Subcutaneous adipose tissue (tissue), 4 donors: Measurements from ENCODE around the gene CCDC28B. TPM values are rescaled to one million over a fixed set of nuclear protein-coding genes. Genes with fewer than 3 reads are reported as not detected.

Experiments used
- total RNA-seq, 4 donors: library from RNA; depleted of rRNA; stranded (reverse); fragments of >200 nt; gene quantifications; one replicate each; pipeline ENCODE4 v1.1.0, GENCODE V29; 2016
- TF ChIP-seq, protein P1 (sequence below): fragments of 450-650 bp; IDR thresholded peaks from one replicate; pipeline ENCODE4 v1.5.1; 2016; ENCODE audit warnings: low read depth, mild to moderate bottlenecking, control low read depth, antibody characterized with exemption, moderate library complexity

Gene CCDC28B
- total RNA-seq, 4 donors from 2014 or later = 0.75 to 2.7 (median 2.2) TPM; not detected in 1

DNA sequence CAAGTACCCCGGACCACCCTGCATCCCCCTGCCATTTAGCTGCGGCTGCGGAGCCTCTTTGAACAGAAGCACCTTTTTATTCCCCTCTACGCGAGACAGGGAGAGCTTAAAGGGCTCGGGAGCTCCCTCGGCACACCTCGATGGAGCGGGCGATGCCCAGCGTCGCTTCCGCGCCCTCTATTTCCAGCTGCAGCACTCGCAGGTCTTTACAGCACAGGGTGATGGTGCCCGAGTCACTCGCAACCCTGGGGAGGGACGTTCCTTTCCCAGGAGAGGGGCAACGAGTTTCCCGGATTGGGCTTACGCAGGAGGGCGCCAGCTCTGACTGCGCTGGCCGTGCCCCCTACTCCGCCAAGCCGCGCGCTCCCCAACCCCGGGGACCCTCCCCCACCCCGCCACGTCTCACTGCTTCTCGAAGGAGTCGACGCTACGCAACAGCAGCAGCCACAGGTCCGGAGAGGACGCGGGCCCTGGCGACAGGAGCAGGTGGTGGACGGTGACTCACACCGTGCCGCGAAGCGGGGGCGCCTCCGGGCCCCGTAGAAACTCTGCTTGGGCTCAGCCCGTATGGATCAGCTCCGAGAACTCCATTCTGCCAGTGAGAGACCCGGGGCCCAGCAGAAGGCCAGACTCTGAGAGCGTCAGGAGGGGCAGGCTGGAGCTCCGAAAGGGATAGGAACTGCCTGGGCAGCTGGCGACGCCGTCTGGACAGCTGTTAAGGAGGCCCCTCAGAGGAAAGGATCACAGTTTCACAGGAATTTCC is 40.8 kb downstream of the CCDC28B start:
- TF ChIP-seq, protein P1, sequence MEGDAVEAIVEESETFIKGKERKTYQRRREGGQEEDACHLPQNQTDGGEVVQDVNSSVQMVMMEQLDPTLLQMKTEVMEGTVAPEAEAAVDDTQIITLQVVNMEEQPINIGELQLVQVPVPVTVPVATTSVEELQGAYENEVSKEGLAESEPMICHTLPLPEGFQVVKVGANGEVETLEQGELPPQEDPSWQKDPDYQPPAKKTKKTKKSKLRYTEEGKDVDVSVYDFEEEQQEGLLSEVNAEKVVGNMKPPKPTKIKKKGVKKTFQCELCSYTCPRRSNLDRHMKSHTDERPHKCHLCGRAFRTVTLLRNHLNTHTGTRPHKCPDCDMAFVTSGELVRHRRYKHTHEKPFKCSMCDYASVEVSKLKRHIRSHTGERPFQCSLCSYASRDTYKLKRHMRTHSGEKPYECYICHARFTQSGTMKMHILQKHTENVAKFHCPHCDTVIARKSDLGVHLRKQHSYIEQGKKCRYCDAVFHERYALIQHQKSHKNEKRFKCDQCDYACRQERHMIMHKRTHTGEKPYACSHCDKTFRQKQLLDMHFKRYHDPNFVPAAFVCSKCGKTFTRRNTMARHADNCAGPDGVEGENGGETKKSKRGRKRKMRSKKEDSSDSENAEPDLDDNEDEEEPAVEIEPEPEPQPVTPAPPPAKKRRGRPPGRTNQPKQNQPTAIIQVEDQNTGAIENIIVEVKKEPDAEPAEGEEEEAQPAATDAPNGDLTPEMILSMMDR = no peak

DNA sequence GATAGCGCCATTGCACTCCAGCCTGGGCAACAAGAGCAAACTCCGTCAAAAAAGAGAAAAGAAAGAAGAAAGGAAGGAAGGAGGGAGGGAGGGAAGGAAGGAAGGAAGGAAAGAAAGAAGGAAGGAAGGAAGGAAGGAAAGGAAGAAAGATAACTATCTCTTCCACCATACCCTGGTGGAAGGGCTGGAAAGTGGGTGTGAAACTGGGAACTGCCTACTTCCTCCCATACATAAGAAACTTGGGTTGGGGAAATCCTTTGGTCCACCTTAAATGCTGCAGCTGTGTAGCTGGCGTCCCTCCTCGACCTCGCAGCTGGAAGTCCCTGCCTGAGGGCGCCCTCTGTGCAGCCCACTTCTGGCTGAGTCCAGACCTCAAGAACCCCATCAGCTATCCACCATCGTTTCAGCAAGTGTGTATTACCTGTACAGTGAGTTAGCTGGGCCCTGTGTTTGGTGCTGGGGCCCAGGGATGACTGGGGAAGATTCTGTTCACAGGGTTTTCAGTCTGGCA is 42.0 kb downstream of the CCDC28B start:
- TF ChIP-seq, protein P1 = no peak

DNA sequence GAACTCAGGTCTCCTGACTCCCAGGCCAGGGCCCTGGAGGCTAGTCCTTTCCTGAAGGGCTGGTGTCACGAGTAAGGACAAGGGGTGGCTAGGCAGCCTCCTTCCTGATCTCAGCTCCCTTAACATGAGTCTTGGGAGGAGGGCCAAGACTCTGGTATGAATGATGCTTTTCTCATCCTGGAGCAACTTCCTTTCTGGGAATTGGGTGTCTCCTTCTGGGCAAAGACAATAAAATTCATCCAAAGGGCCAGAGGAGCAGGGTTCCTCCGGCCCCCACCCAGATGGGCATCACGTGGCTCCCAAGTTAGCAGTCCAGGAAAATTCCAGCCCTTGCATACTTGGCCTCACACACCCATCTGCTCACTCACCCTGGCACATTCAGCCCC is 46.5 kb downstream of the CCDC28B start, which contains the start of gene FAM167B:
TSS of gene FAM167B (plus strand) at position 335 of the 386 bp plus-strand sequence. CDS start 200 bp downstream, outside the sequence.
- TF ChIP-seq, protein P1 = no peak

DNA sequence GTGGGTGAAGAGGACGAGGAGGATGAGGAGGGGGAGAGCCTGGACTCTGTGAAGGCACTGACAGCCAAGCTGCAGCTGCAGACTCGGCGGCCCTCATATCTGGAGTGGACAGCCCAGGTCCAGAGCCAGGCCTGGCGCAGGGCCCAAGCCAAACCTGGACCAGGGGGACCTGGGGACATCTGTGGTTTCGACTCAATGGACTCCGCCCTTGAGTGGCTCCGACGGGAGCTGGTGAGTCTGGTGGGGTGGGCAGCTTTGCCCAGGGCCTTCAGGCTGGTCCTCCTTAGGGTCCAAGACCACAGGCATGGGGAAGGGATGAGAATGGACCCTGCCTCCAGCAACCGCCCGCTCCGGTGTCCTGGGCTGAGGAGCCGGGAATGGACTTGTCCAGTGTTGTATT is 47.1 kb downstream of the CCDC28B start:
- TF ChIP-seq, protein P1 = no peak

- TF ChIP-seq, protein P1 = no peak
Measured at GRCh38 chr1:32247983-32248889, 47.8 kb downstream of the CCDC28B start.

GRCh38 chr1:32249831-32250525 is 49.6 kb downstream of the CCDC28B start:
- TF ChIP-seq, protein P1 = no peak
